Lower leg skin (tissue), 3 donors: Measurements from ENCODE around the gene HEY2.

ENCODE experiments used
- POLR2A ChIP-seq, 2 donors: fragments of 450-650 bp; IDR thresholded peaks; one replicate each; pipeline ENCODE4 v1.6.1; 2016 to 2017; ENCODE audit warnings: antibody characterized with exemption in 2 of 2, mild to moderate bottlenecking in 1 of 2, moderate library complexity in 1 of 2
- TF ChIP-seq, protein P1 (sequence below), 3 donors: fragments of 450-650 bp; IDR thresholded peaks; one replicate each; pipeline ENCODE4 v1.5.1; 2016; ENCODE audit warnings: antibody characterized with exemption in 3 of 3, mild to moderate bottlenecking in 3 of 3, moderate library complexity in 2 of 3

DNA sequence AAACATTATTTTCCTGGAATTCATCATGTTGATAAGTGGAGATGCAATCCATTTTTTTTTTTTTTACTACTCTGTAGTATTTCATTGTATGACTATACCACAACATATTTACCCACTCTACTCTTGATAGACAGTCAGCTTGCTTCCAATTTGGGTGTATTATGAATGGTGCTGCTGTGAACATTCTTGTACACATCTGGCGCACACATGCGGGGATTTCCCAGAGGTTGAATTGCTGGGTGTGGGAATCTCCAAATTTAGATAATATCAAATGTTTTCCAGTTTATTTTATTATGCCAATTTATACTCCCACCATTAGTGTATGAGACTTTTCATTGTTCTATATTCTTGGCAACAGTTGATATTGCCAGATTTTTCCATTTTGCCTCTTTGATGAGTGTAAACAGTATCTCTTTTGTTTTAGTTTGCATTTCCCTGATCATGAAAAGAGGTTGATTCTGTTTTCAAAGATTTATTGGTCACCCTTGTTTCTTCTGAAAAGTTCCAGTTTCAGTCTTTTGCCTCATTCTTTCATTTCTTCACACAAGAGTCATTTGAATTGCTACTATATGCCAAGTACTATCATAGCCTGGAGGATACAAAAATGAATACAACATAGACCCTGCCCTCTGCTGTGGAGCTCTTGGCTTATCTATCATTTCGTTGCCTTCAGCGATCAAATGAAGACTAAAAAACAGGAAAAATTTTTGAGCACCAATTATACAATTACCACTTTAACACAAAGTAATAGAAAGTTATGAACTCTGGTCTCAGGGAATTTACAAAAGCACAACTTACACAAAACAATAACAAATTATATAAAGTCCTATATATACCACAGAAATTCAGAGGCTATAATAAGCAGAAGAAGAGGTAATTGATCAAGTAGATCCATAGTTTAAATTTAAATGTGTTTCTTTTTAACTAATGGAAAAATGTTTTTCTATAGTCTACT lies 24.2 kb downstream of the HEY2 start:
- TF ChIP-seq, protein P1, sequence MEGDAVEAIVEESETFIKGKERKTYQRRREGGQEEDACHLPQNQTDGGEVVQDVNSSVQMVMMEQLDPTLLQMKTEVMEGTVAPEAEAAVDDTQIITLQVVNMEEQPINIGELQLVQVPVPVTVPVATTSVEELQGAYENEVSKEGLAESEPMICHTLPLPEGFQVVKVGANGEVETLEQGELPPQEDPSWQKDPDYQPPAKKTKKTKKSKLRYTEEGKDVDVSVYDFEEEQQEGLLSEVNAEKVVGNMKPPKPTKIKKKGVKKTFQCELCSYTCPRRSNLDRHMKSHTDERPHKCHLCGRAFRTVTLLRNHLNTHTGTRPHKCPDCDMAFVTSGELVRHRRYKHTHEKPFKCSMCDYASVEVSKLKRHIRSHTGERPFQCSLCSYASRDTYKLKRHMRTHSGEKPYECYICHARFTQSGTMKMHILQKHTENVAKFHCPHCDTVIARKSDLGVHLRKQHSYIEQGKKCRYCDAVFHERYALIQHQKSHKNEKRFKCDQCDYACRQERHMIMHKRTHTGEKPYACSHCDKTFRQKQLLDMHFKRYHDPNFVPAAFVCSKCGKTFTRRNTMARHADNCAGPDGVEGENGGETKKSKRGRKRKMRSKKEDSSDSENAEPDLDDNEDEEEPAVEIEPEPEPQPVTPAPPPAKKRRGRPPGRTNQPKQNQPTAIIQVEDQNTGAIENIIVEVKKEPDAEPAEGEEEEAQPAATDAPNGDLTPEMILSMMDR (IDR thresholded peaks at IDR 0.05) = no peak
- TF ChIP-seq POLR2A (IDR thresholded peaks at IDR 0.05) = no peak
